Activated CD4-positive, alpha-beta T cell treated with anti-CD3 and anti-CD28 coated beads, Interleukin-2, amount 50 U/mL, for 24 hours (primary cell): ENCODE measurements around the gene NEK6.

ENCODE experiments used
- DNase-seq, 2 donors: peaks; one replicate each; pipeline ENCODE4 v3.0.0-alpha.2; 2020; ENCODE audit warnings: low read depth in 1 of 2, low spot score in 1 of 2

NEK6 gene

GRCh38 chr9:124351672-124352468, 94.1 kb downstream of the NEK6 start:
- no peak for DNase-seq

- DNase-seq, result no peak
Measured at GRCh38 chr9:124352616-124353015, 94.9 kb downstream of the NEK6 start.

GRCh38 chr9:124353166-124353768, 95.5 kb downstream of the NEK6 start:
- no peak for DNase-seq

- DNase-seq, result no peak
Measured at GRCh38 chr9:124353811-124354274, 96.1 kb downstream of the NEK6 start.

- DNase-seq, result no peak
Measured at GRCh38 chr9:124354346-124355038, 96.7 kb downstream of the NEK6 start.

GRCh38 chr9:124355039-124355940, 97.5 kb downstream of the NEK6 start:
- no peak for DNase-seq

- no peak for DNase-seq
Measured at GRCh38 chr9:124355941-124356744, 98.4 kb downstream of the NEK6 start.

- DNase-seq, result no peak
Measured at GRCh38 chr9:124356745-124357390, 99.1 kb downstream of the NEK6 start.

GRCh38 chr9:124357721-124358361, 100.1 kb downstream of the NEK6 start:
- DNase-seq, result no peak

GRCh38 chr9:124358631-124359030, 100.9 kb downstream of the NEK6 start:
- DNase-seq, result no peak

GRCh38 chr9:124359426-124359825, 101.7 kb downstream of the NEK6 start:
- no peak for DNase-seq

- DNase-seq, result no peak
Measured at GRCh38 chr9:124359855-124360678, 102.3 kb downstream of the NEK6 start.

GRCh38 chr9:124361128-124361527, 103.4 kb downstream of the NEK6 start:
- no peak for DNase-seq

- no peak for DNase-seq
Measured at GRCh38 chr9:124363326-124364096, 105.8 kb downstream of the NEK6 start.

- DNase-seq, result no peak
Measured at GRCh38 chr9:124364141-124364540, 106.4 kb downstream of the NEK6 start.

GRCh38 chr9:124365036-124365435, 107.3 kb downstream of the NEK6 start:
- no peak for DNase-seq

- DNase-seq, result no peak
Measured at GRCh38 chr9:124366476-124367220, 108.9 kb downstream of the NEK6 start.
